ENCODE results near the gene GRID1. TPM values are rescaled to one million over a fixed set of nuclear protein-coding genes. Genes with fewer than 3 reads are reported as not detected.

GRID1 gene
- polyA plus RNA-seq, 5 donors = 0.54 to 1.5 (median 1.1) TPM

- DNase-seq = no peak
Observed at GRCh38 chr10:86314616-86315548, 51.7 kb downstream of the GRID1 start.

GRCh38 chr10:86313621-86314041 is 53.0 kb downstream of the GRID1 start:
- no peak for DNase-seq

DNA sequence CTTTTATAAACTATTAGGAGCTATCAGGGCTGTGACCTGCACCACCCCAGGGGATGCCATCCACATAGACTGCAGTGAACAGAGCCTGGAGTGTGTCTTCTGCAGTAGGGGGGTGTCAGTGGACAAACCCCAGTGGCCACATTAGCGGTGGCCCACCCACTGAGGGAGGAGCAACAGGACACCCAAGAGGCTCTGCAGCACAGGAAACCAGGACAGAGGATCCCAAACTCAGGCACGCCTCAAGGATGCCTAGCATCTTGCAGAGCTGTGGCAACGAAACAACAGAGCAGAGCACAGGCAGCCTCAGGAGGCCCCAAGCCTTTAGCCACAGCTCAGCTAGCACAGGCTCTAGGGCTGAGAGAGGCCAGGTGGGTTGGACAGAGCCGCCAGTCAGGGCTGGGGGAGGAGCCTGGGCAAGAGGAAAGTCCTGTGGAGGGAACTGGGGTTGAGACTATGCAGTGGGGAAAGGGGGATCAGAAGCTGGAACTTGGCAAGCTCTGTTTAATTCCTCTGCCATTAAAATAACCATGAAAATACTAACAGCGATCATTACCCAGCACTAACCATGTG is 53.8 kb downstream of the GRID1 start:
- DNase-seq = no peak

DNA sequence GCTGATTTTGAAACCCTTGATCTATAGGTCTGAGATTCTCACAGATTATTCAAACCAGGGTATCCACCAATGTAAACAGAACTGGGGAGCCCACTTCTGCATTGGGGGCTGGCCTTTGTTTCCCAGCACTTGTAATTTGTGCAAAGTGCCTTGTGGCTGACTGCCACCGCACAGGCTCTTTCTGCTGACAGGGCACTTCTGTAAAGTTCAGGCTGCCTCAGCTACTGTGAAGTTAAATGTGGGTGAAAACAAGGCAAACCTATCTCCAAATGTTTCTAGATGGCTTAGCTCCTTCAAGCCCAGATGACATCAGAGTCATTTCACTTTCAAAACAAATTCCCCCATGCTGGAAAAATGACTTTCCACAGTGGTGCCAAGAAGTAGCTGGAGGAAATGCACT is 54.7 kb downstream of the GRID1 start:
- no peak for DNase-seq

DNA sequence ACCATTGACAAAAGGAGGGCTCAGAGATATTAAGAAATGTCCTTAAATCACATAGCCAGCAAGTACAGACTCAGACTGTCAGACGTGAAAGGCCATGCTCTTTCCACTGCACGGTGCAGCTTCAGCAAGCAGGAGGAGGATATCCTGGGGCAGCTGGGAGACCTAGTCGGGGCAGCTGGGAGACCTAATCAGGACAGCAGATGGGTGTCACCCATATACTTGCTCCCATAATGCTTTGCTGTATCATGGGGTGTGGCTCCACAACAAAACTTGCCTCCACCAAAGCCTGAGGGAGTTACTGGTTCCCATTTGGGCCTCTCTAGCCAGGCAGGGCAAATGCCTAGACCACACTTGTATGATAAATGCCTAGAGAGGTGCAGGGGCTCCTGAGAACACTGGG is 55.4 kb downstream of the GRID1 start:
- no peak for DNase-seq

- no peak for DNase-seq
Observed at GRCh38 chr10:86310702-86311101, 55.9 kb downstream of the GRID1 start.

GRCh38 chr10:86310291-86310690 is 56.3 kb downstream of the GRID1 start:
- DNase-seq = no peak

DNA sequence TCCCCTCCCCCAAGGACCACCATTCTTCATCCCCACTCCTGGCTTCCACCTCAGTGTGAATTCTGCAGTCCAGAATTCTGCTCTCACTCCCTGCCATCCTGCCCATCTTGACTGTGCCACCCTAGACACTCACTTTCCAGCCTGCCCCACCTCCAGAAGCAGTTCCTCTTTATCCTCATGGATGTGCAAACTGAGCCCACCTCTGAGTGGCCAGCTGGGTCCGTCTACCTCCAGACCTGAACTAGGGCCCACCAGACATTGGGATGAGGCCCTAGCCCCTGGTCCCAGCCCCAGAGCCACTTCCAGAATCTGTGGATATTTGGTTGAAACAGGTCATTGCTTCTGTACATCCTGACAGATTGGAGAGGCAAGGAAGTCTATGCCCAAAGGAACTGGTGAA is 58.5 kb downstream of the GRID1 start:
- DNase-seq = no peak

GRCh38 chr10:86306628-86307278 is 59.8 kb downstream of the GRID1 start:
- peak; percentile 5 to 6 for DNase-seq

DNA sequence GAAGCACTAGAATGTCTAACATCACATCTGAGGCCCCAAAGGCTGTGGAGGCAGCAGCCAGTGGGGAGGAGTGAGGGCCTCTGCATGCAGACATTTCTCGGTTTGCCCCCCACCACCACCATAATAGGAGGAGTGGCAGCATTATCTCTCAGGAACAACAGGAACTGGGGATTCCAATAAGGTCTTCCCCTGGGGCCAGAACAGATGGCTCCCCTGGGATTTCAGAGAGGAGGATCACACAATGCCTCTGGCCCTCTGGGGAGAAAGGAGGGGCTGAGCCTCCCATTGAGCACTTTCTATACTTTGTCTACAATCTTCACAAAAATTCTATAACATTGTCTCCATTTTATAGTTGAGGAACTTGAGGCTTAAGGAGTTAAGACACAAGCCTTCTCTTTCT is 61.1 kb downstream of the GRID1 start:
- DNase-seq = no peak

DNA sequence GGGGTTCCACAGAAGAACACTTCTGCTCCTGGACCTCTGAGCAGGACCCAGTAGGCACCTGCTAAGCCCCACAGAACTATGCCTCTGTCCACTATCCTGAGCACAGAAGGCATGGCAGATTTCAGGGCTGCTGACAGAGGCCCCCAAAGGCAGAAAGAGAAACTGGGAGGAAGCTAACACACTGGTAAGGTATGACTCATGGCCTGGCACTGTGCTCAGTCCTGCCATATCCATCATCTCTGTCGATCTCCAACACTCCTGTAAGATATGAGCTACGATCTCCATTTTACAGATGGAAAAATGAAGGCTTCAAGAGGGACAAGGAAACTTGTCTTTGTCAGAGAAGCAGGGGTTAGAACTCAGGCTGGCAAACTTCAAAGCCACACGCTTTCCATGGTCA is 62.2 kb downstream of the GRID1 start:
- DNase-seq = no peak

DNA sequence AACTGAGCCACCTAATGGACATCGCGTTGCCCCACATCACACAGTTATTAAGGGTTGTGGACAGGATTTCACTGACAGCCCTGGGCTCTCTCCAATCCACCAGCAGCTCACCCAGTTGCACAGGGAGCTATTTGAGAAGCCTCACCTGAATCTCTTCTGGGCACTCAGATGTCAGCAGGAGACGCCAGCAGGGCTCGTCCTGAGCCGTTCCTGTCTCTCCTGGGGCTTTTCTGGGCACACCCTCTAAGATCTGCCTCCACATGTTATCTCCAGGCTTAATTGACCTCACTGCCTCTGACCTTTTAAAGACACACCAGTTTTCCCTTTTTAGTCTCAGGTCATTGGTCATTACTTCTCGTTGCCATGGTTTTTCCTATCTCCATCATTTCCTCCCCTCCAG is 63.0 kb downstream of the GRID1 start:
- no peak for DNase-seq

DNA sequence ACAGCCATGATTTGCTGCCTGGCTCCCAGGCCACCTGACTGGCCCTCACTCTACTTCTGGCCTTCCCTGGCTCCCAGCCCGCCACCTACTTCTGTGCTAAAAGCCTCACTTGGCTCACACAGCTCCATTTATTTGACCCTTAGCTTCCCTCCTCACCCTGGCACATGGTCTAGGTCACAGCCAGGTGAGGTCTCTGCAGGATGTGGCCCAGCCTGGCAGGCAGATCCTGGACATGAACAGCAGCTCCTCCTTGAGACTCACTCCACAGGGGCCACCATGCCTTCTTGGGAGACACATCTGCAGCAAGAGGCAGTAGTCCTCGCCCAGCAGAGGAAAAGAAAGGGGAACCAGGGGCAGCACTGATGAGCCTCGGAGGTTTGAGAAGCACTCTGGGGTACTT is 64.6 kb downstream of the GRID1 start:
- no peak for DNase-seq

- DNase-seq = no peak
Observed at GRCh38 chr10:86300931-86301830, 65.4 kb downstream of the GRID1 start.

GRCh38 chr10:86300399-86300925 is 66.1 kb downstream of the GRID1 start:
- no peak for DNase-seq

DNA sequence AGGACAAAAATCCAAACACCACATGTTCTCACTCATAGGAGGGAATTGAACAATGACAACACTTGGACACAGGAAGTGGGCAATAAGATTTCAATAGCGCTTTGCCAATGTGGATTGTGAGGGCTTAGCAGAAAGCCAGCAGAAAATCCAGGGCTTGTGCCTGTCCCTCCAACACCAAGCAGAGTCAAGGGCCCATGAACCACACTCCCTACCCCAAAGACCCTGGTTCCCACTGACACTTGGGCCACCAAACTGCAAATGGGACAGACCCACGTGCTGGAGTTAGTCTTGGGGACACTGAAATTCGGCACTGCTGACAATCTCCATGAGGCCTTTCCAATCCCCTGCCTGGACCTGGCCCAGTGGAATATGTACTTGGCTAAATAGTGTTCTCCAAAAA is 67.0 kb downstream of the GRID1 start:
- DNase-seq = no peak

DNA sequence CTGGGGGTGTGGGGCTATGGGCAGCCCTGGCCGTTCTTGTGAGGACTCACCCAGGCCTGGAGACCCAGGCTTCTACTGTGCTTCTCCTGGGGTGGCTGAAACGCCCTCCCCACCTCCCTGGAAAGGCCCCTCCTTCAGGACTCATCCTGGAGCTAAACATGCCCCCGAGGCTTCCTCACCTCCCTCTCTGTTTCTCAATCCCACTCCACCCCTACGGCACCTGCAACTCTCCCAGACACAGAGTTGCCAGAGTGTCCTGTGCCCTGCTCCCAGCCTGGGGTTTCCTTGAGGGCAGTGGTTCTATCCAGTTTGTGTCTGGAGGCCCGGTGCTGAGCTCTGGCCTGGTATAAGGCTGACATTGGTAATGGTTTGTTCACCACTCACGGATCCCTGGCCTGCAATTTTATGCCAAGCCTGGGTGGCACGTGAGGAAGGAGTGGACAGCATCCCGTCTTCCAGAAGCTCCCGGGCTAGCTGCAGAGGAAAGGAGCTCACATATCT is 68.0 kb downstream of the GRID1 start:
- no peak for DNase-seq

DNA sequence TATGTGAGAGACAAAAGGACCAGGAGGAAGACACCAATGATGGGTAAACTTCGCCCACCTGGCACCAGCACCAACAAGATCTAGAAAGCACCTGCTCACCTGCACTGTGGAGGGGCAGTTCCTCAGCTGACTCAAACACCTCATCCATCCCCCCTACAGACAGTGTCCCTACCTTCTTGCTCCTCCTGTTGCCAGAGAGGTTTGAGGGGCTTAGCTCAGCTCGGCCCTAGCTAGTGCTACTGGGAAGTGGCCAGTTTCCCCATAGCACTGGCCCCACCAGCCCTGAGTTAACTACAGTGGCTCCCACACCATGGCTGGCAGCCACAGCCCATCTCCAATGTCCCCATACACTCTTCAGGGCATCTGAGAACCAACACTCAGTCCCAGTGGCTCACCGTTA is 70.8 kb downstream of the GRID1 start:
- DNase-seq = no peak

DNA sequence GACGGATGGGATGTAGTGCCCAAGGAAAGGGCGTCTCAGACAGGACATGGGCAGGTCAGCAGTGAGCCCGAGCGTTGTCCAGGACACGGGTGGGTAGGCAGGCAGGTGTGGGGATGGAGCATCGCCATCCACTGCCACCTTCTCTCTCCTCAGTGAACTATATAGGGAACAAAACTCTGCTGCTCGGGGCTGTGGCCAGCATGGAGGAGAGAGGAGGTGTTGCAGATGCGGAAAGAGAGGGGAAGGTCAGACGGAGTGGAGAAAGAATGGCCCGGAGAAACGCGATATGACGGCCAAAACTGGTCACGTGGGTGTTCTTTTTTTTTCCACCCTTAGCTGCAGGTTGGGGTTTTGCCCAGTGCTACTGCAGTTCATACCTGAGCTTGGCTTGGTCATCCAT is 71.2 kb downstream of the GRID1 start:
- no peak for DNase-seq

DNA sequence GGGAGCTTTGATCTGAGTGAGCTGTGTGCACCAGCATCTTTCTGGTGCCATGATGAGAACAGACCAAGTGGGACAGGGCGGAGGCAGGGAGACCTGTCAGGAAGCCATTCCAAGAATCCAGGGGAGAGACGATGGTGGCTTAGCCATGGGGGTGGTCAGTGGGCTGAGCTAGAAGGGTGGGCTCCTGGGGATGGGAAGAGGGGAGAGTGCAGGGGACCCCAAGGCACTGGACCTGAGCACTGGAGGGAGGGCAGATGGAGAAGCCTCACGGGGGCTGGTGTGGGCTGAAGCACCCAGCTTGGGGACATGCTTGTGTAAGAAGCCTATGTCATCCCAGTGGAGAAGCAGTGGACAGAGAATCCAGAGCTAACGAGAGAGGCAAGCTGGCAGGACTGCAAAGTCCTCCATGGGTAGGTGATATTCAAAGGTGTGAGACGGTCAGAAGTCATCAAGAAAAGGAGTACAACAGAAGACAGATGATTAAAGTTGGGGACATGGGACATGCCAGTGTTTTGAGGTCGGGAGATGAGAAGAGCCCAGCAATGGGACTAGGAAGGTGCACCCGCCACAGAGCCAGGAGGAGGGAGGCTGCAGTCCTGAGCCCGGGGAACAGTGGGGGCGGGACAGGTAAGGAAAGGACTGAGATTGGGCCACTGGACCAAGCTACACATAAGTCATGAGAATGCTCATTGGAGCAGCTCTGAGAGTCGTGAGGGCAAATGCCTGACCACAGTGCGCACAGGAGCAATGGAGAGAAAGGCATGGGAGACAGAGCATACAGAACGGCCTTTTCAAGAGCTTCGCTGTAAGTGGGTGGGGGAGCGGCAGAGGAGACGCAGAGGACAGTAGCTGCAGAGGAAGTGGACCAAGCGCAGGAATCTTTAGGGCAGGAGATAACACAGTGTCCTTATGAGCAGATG is 72.0 kb downstream of the GRID1 start:
- no peak for DNase-seq

Measured in right lung (tissue), 5 donors.